Tibial nerve (tissue), 4 donors: ENCODE measurements around the gene STIL. TPM values are rescaled to one million over a fixed set of nuclear protein-coding genes. Genes with fewer than 3 reads are reported as not detected.
"Not testable (repeated sequence)": the region's sequence is repeated elsewhere in the genome, so short reads cannot be mapped to it uniquely, and the experiment has no call there.

ENCODE experiments used
- DNase-seq, 2 donors: peaks; one replicate each; pipeline ENCODE4 v3.0.0-alpha.2; 2019; ENCODE audit warnings: low spot score in 2 of 2
- H3K27ac ChIP-seq, 4 donors: fragments of 200-600 bp; sonication (generic) in 3 of 4; one replicate each; pipeline ENCODE4 v1.5.1; 2017 to 2019; ENCODE audit warnings: mild to moderate bottlenecking in 1 of 4
- H3K27me3 ChIP-seq, 2 donors: fragments of 200-600 bp; sonication (generic) in 1 of 2; one replicate each; pipeline versions ENCODE4 v1.5.1 to v1.6.0; 2017 to 2019
- H3K36me3 ChIP-seq, 3 donors: fragments of 200-600 bp; sonication (generic); one replicate each; pipeline ENCODE4 v1.5.1; 2018 to 2019
- H3K4me1 ChIP-seq, 4 donors: fragments of 200-600 bp; sonication (generic) in 3 of 4; one replicate each; pipeline ENCODE4 v1.5.1; 2017 to 2019
- H3K4me3 ChIP-seq, 4 donors: fragments of 200-600 bp; sonication (generic) in 3 of 4; one replicate each; pipeline ENCODE4 v1.5.1; 2017 to 2019; ENCODE audit warnings: mild to moderate bottlenecking in 1 of 4, moderate library complexity in 1 of 4
- H3K9me3 ChIP-seq, 4 donors: fragments of 200-600 bp; sonication (generic) in 3 of 4; one replicate each; pipeline ENCODE4 v1.5.1; 2017 to 2019
- CTCF ChIP-seq, 5 experiments: fragments of 200-600 bp in 3 of 5; fragments of 450-650 bp in 2 of 5; sonication (generic) in 3 of 5; IDR thresholded peaks; one replicate each; pipeline ENCODE4 v1.5.1; 2016 to 2019; ENCODE audit warnings: antibody characterized with exemption in 5 of 5, mild to moderate bottlenecking in 3 of 5, moderate library complexity in 2 of 5
- EP300 ChIP-seq, 2 donors: sonication (generic); formaldehyde crosslinking; IDR thresholded peaks; one replicate each; pipeline ENCODE4 v1.6.1; 2017; ENCODE audit warnings: antibody characterized with exemption in 2 of 2, mild to moderate bottlenecking in 1 of 2
- POLR2A ChIP-seq, 2 donors: fragments of 450-650 bp; IDR thresholded peaks; one replicate each; pipeline ENCODE4 v1.6.1; 2017; ENCODE audit warnings: antibody characterized with exemption in 2 of 2, mild to moderate bottlenecking in 2 of 2, moderate library complexity in 2 of 2
- WGBS, 2 donors: methylation state at CpG; one replicate each; pipeline ENCODE4 v1.1.5; 2018; 5-methylcytosine and 5-hydroxymethylcytosine counted together
- total RNA-seq, 4 donors: library from RNA; depleted of rRNA; stranded (reverse); fragments of >200 nt; gene quantifications; one replicate each; pipeline ENCODE4 v1.1.0, GENCODE V29; 2016

STIL gene
- total RNA-seq, 4 donors from 2014 or later = 0.44 to 2.7 (median 1.2) TPM

DNA sequence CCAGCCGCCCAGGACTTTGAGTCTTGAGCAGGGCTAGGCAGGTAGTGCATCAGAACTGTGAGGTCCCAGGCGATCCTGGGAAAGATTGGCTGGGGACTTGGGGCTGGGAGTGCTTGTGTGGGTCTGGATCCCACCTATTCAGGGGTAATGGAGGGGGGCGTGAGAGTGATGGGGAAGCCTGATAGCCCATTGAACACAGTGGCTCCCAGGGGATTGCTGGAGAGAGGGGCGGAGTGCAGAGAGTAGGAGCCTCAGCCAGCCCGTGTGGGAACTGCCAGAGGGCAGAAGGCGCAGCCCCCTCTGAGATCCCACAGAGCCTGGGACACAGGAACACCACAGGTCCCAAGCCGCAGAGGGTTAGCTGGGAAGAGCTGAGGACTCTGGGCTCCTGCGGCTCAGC is 104.9 kb downstream of the STIL start:
- H3K4me3 ChIP-seq = no peak overlapping the region
- TF ChIP-seq CTCF (IDR thresholded peaks at IDR 0.05) (no peak), POLR2A (IDR thresholded peaks at IDR 0.05) (no peak), EP300 (IDR thresholded peaks at IDR 0.05) (no peak)
- no peak overlapping the region for H3K27ac ChIP-seq
- no peaks in the 10 kb centered on the region for H3K36me3 ChIP-seq
- peaks cover 0 to 27% of the 10 kb centered on the region in 2 donors for H3K27me3 ChIP-seq
- DNase-seq = no peak
- 53 to 54% methylated on average over 8 of the region's 8 CpGs for WGBS, 2 donors
- peaks cover 0 to 4% (median 0%) of the 10 kb centered on the region in 4 donors for H3K4me1 ChIP-seq
- H3K9me3 ChIP-seq = no peaks in the 10 kb centered on the region

- Histone ChIP-seq H3K9me3 (peaks cover 0 to 3% (median 0%) of the 10 kb centered on the region in 4 donors), H3K27ac (no peak overlapping the region), H3K4me1 (peaks cover 0 to 4% (median 0%) of the 10 kb centered on the region in 4 donors), H3K36me3 (no peaks in the 10 kb centered on the region), H3K27me3 (peaks cover 0 to 27% of the 10 kb centered on the region in 2 donors), H3K4me3 (no peak overlapping the region)
- WGBS, 2 donors = 38 to 47% methylated on average over 6 to 11 of the region's 11 CpGs
- no peak for TF ChIP-seq EP300 (IDR thresholded peaks at IDR 0.05)
- TF ChIP-seq POLR2A (IDR thresholded peaks at IDR 0.05) = no peak
- TF ChIP-seq CTCF (IDR thresholded peaks at IDR 0.05) = no peak
- no peak for DNase-seq
Observed at GRCh38 chr1:47208374-47208850, 105.5 kb downstream of the STIL start.

GRCh38 chr1:47207803-47208373 is 106.1 kb downstream of the STIL start:
- H3K4me3 ChIP-seq = no peak overlapping the region
- H3K9me3 ChIP-seq = peaks cover 0 to 8% (median 0%) of the 10 kb centered on the region in 4 donors
- DNase-seq = no peak
- peaks cover 0 to 4% (median 0%) of the 10 kb centered on the region in 4 donors for H3K4me1 ChIP-seq
- 56 to 64% methylated on average over 8 of the region's 8 CpGs for WGBS, 2 donors
- H3K27me3 ChIP-seq = peaks cover 0 to 27% of the 10 kb centered on the region in 2 donors
- no peaks in the 10 kb centered on the region for H3K36me3 ChIP-seq
- no peak overlapping the region for H3K27ac ChIP-seq
- TF ChIP-seq CTCF (IDR thresholded peaks at IDR 0.05) (no peak), EP300 (IDR thresholded peaks at IDR 0.05) (no peak), POLR2A (IDR thresholded peaks at IDR 0.05) (no peak)

GRCh38 chr1:47205918-47206317 is 108.0 kb downstream of the STIL start:
- Histone ChIP-seq H3K9me3 (peaks cover 0 to 10% (median 0%) of the 10 kb centered on the region in 4 donors), H3K36me3 (no peaks in the 10 kb centered on the region), H3K27ac (no peak overlapping the region), H3K4me3 (no peak overlapping the region), H3K4me1 (no peaks in the 10 kb centered on the region), H3K27me3 (peaks cover 0 to 27% of the 10 kb centered on the region in 2 donors)
- no peak for DNase-seq
- no peak for TF ChIP-seq EP300 (IDR thresholded peaks at IDR 0.05)
- TF ChIP-seq POLR2A (IDR thresholded peaks at IDR 0.05) = no peak
- TF ChIP-seq CTCF (IDR thresholded peaks at IDR 0.05) = no peak
- 88 to 92% methylated on average over 5 of the region's 5 CpGs for WGBS, 2 donors

DNA sequence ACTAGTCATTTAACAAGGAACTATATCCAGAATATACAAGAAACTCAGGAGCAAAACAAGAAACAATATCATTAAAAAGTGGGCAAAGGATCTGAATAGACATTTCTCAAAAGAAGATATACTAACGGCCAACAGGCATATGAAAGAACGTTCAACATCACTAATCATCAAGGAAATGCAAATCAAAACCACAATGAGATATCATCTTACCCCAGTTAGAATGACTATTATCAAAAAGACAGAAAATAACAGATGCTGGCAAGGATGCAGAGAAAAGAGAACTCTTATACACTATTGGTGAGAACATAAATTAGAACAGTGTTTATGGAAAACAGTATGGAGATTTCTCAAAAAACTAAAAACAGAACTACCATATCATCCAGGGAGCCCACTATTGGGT is 110.4 kb downstream of the STIL start:
- not testable (repeated sequence) for H3K36me3 ChIP-seq, DNase-seq, H3K27me3 ChIP-seq, H3K27ac ChIP-seq, H3K4me1 ChIP-seq, H3K4me3 ChIP-seq
- H3K9me3 ChIP-seq = peaks cover 0 to 10% (median 0%) of the 10 kb centered on the region in 4 donors
- 62 to 78% methylated on average over 2 of the region's 2 CpGs for WGBS, 2 donors
